ENCODE measurements around the gene FMN2. TPM values are rescaled to one million over a fixed set of nuclear protein-coding genes. Genes with fewer than 3 reads are reported as not detected.

The FMN2 gene
- total RNA-seq, 1 donor from 2014 or later = 4.3 TPM

DNA sequence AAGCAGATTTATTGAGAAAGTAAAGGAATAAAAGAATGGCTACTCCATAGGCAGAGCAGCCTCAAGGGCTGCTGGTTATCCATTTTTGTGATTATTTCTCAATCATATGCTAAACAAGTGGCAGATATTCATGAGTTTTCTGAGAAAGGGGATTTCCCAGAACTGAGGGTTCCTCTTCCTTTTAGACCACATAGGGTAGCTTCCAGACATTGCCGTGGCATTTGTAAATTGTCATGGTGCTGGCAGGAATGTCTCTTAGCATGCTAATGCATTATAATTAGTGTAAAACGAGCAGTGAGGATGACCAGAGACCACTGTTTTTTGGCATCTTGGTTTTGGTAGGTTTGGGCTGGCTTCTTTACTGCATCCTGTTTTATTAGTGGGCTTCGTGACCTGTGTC lies 16.8 kb upstream of the FMN2 start:
- no peaks in the 10 kb centered on the region for H3K9me3 Mint-ChIP-seq
- H3K27me3 Mint-ChIP-seq = no peaks in the 10 kb centered on the region
- no peaks in the 10 kb centered on the region for H3K4me1 Mint-ChIP-seq (ENCODE audit: unreplicated experiment)
- TF ChIP-seq, protein P1, sequence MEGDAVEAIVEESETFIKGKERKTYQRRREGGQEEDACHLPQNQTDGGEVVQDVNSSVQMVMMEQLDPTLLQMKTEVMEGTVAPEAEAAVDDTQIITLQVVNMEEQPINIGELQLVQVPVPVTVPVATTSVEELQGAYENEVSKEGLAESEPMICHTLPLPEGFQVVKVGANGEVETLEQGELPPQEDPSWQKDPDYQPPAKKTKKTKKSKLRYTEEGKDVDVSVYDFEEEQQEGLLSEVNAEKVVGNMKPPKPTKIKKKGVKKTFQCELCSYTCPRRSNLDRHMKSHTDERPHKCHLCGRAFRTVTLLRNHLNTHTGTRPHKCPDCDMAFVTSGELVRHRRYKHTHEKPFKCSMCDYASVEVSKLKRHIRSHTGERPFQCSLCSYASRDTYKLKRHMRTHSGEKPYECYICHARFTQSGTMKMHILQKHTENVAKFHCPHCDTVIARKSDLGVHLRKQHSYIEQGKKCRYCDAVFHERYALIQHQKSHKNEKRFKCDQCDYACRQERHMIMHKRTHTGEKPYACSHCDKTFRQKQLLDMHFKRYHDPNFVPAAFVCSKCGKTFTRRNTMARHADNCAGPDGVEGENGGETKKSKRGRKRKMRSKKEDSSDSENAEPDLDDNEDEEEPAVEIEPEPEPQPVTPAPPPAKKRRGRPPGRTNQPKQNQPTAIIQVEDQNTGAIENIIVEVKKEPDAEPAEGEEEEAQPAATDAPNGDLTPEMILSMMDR (conservative IDR thresholded peaks at IDR 0.05) = no peak
- no peak overlapping the region for H3K27ac Mint-ChIP-seq
- H3K4me3 Mint-ChIP-seq = no peak overlapping the region
- DNase-seq (ENCODE audit: extremely low spot score, unreplicated experiment) = no peak
- H3K36me3 Mint-ChIP-seq = no peaks in the 10 kb centered on the region

GRCh38 chr1:240084337-240084736 lies 7.3 kb upstream of the FMN2 start:
- Mint-ChIP-seq H3K4me3 (no peak overlapping the region), H3K27me3 (peaks cover 31% of the 10 kb centered on the region), H3K27ac (no peak overlapping the region), H3K9me3 (no peaks in the 10 kb centered on the region), H3K36me3 (no peaks in the 10 kb centered on the region), H3K4me1 (ENCODE audit: unreplicated experiment) (no peaks in the 10 kb centered on the region)
- no peak for DNase-seq (ENCODE audit: extremely low spot score, unreplicated experiment)
- TF ChIP-seq, protein P1 (conservative IDR thresholded peaks at IDR 0.05) = no peak

DNA sequence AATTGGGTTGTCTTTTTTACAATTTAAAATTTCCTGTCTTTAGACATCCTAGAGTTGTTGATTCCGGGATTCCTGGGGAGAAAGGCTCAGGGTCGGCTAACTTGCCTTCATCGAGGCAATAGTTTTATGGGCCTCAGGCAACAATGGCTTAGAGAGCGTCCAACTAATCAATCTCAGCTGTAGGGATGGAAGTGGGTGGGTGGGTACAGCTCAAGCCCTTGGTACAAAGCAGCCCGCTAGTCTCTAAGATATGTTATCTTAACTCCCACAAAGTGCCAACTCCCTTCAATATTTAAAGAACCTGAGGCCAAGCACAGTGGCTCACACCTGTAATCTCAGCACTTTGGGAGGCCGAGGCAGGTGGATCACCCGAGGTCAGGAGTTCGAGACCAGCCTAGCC lies 6.9 kb upstream of the FMN2 start:
- Mint-ChIP-seq H3K9me3 (no peaks in the 10 kb centered on the region), H3K27ac (no peak overlapping the region), H3K36me3 (no peaks in the 10 kb centered on the region), H3K4me1 (ENCODE audit: unreplicated experiment) (no peaks in the 10 kb centered on the region), H3K27me3 (peaks cover 35% of the 10 kb centered on the region), H3K4me3 (no peak overlapping the region)
- TF ChIP-seq, protein P1 (conservative IDR thresholded peaks at IDR 0.05) = no peak
- DNase-seq (ENCODE audit: extremely low spot score, unreplicated experiment) = no peak

GRCh38 chr1:240086726-240087125 lies 5.0 kb upstream of the FMN2 start:
- TF ChIP-seq, protein P1 (conservative IDR thresholded peaks at IDR 0.05) = no peak
- Mint-ChIP-seq H3K9me3 (no peaks in the 10 kb centered on the region), H3K4me3 (no peak overlapping the region), H3K27ac (no peak overlapping the region), H3K4me1 (ENCODE audit: unreplicated experiment) (peaks cover 8% of the 10 kb centered on the region), H3K27me3 (peaks cover 49% of the 10 kb centered on the region), H3K36me3 (no peaks in the 10 kb centered on the region)
- DNase-seq (ENCODE audit: extremely low spot score, unreplicated experiment) = no peak

- TF ChIP-seq, protein P1 (conservative IDR thresholded peaks at IDR 0.05) = no peak
- Mint-ChIP-seq H3K36me3 (no peaks in the 10 kb centered on the region), H3K27ac (no peak overlapping the region), H3K9me3 (no peaks in the 10 kb centered on the region), H3K27me3 (peaks cover 57% of the 10 kb centered on the region), H3K4me3 (no peak overlapping the region), H3K4me1 (ENCODE audit: unreplicated experiment) (peaks cover 8% of the 10 kb centered on the region)
- no peak for DNase-seq (ENCODE audit: extremely low spot score, unreplicated experiment)
Measured at GRCh38 chr1:240090014-240090413, 1.7 kb upstream of the FMN2 start.

Data from type B pancreatic cell (in vitro differentiated cells).